PC-9 (cell line): Measurements from ENCODE around the gene ZNF431. TPM values are rescaled to one million over a fixed set of nuclear protein-coding genes. Genes with fewer than 3 reads are reported as not detected.

ENCODE experiments used
- BruUV-seq: library from RNA; stranded (reverse); fragments of 400-500 nt; replicated peaks from 2 replicates; lab custom pipeline; 2021; lab: Mats Ljungman, UMichigan
- CTCF ChIA-PET: fragments of 300-600 bp; sonication (Branson Sonifier 250); formaldehyde crosslinking; loops from one replicate; lab custom pipeline; 2022; ENCODE audit warnings: antibody characterized with exemption; lab: Charles Lee
- POLR2A ChIA-PET: fragments of 300-600 bp; sonication (Branson Sonifier 250); formaldehyde crosslinking; loops from one replicate; lab custom pipeline; 2022; ENCODE audit warnings: antibody characterized with exemption; ENCODE audit not compliant: unreplicated experiment; lab: Charles Lee
- DNase-seq, 2 experiments: peaks; one replicate each; pipeline versions ENCODE4 v3.0.0 to v3.0.0-alpha.2; 2015 to 2022; ENCODE audit warnings: mixed read lengths in 1 of 2
- H2AFZ ChIP-seq: fragments of 200-600 bp; sonication (generic); 2 replicates; pipeline ENCODE4 v1.8.1; 2017; ENCODE audit warnings: antibody characterized with exemption
- H3F3A ChIP-seq: fragments of 200-600 bp; sonication (generic); 2 replicates; pipeline ENCODE4 v1.8.1; 2017; ENCODE audit warnings: antibody characterized with exemption, mild to moderate bottlenecking, low read depth; ENCODE audit not compliant: insufficient read depth
- H3K27ac ChIP-seq: fragments of 200-600 bp; sonication (generic); 2 replicates; pipeline ENCODE4 v1.6.1; 2016; ENCODE audit warnings: mixed run types
- H3K27me3 ChIP-seq: fragments of 200-600 bp; sonication (generic); 2 replicates; pipeline ENCODE4 v1.6.1; 2016; ENCODE audit warnings: low read depth, mixed run types; ENCODE audit not compliant: insufficient read depth
- H3K36me3 ChIP-seq: fragments of 200-600 bp; sonication (generic); 2 replicates; pipeline ENCODE4 v1.6.1; 2016; ENCODE audit warnings: low read depth, mixed run types
- H3K4me1 ChIP-seq: fragments of 200-600 bp; sonication (generic); replicated peaks from 2 replicates; pipeline ENCODE4 v1.6.1; 2016; ENCODE audit warnings: mixed run types; ENCODE audit not compliant: insufficient read depth
- H3K4me2 ChIP-seq: fragments of 200-600 bp; sonication (generic); 2 replicates; pipeline ENCODE4 v1.6.1; 2017; ENCODE audit warnings: mixed run types
- H3K4me3 ChIP-seq: fragments of 200-600 bp; sonication (generic); 2 replicates; pipeline ENCODE4 v1.6.1; 2016; ENCODE audit warnings: mixed run types
- H3K79me2 ChIP-seq: fragments of 200-600 bp; sonication (generic); 2 replicates; pipeline ENCODE4 v1.6.1; 2017; ENCODE audit warnings: low read depth, mixed run types
- H3K9me2 ChIP-seq: fragments of 200-600 bp; sonication (generic); 2 replicates; pipeline ENCODE4 v1.8.1; 2017; ENCODE audit warnings: mild to moderate bottlenecking; ENCODE audit not compliant: insufficient read depth
- H3K9me3 ChIP-seq: fragments of 200-600 bp; sonication (generic); 2 replicates; pipeline ENCODE4 v1.8.1; 2016; ENCODE audit warnings: low read depth; ENCODE audit not compliant: insufficient read depth
- H4K20me1 ChIP-seq: fragments of 200-600 bp; sonication (generic); 2 replicates; pipeline ENCODE4 v1.8.1; 2017; ENCODE audit not compliant: insufficient read depth
- EZH2 ChIP-seq: fragments of 200-600 bp; sonication (generic); IDR thresholded peaks from 2 replicates; pipeline ENCODE4 v1.8.0; 2017; ENCODE audit warnings: antibody characterized with exemption, low read depth
- intact Hi-C: fragments of 100-400 bp; cut with micrococcal nuclease; formaldehyde crosslinking; loops from one replicate; pipeline ENCODE4 v1.10.0; 2022; ENCODE audit not compliant: unreplicated experiment
- total RNA-seq: library from RNA; stranded (reverse); gene quantifications from 2 replicates; pipeline ENCODE4 v1.2.3, GENCODE V29; 2021
- TF ChIP-seq, protein P1 (sequence below): fragments of 200-600 bp; sonication (generic); conservative IDR thresholded peaks from 2 replicates; pipeline ENCODE4 v1.6.1; 2017; ENCODE audit warnings: mixed run types, antibody characterized with exemption, mild to moderate bottlenecking, moderate library complexity

Gene ZNF431
- total RNA-seq, 1 experiment from 2014 or later: 19.0 TPM

DNA sequence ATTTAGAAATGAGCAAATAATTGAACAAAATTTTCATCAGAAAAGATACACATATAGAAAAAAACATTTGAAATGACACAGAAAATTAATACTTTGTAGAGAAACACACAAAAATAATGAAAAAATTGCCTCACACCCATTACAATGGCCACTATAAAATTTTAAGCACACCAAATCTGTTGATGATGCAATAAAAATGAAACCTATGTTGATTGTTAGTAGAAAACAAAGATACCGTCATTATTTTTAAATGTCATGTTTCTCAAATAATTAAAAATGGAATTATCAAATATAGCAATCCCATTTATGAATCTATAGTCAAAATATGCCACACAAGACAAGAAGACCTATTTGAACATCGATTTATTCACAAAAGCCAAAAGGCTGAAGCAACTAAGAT lies 96.8 kb downstream of the ZNF431 start:
- no peaks in the 10 kb centered on the region for H3K79me2 ChIP-seq
- H3K4me2 ChIP-seq: no peak overlapping the region
- no peak for TF ChIP-seq EZH2
- TF ChIP-seq, protein P1, sequence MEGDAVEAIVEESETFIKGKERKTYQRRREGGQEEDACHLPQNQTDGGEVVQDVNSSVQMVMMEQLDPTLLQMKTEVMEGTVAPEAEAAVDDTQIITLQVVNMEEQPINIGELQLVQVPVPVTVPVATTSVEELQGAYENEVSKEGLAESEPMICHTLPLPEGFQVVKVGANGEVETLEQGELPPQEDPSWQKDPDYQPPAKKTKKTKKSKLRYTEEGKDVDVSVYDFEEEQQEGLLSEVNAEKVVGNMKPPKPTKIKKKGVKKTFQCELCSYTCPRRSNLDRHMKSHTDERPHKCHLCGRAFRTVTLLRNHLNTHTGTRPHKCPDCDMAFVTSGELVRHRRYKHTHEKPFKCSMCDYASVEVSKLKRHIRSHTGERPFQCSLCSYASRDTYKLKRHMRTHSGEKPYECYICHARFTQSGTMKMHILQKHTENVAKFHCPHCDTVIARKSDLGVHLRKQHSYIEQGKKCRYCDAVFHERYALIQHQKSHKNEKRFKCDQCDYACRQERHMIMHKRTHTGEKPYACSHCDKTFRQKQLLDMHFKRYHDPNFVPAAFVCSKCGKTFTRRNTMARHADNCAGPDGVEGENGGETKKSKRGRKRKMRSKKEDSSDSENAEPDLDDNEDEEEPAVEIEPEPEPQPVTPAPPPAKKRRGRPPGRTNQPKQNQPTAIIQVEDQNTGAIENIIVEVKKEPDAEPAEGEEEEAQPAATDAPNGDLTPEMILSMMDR: no peak
- H3F3A ChIP-seq: no peaks in the 10 kb centered on the region
- no peak overlapping the region for H3K4me3 ChIP-seq
- no peaks in the 10 kb centered on the region for H3K9me3 ChIP-seq
- no peaks in the 10 kb centered on the region for H3K4me1 ChIP-seq
- H3K27me3 ChIP-seq: no peaks in the 10 kb centered on the region
- no TSS peak for BruUV-seq
- H2AFZ ChIP-seq: no peak overlapping the region
- no peaks in the 10 kb centered on the region for H3K9me2 ChIP-seq
- CTCF ChIA-PET: no interaction called here
- intact Hi-C loops: no loop called here
- POLR2A ChIA-PET: no interaction called here
- no peaks in the 10 kb centered on the region for H4K20me1 ChIP-seq
- H3K36me3 ChIP-seq: no peaks in the 10 kb centered on the region
- no peak overlapping the region for H3K27ac ChIP-seq
- no peak for DNase-seq

Other genes starting within 250 kb of the ZNF431 start
- 5.7 and 6.4 TPM in 2 replicates for gene ZNF85, start 218.8 kb upstream of the ZNF431 start, total RNA-seq
- gene ZNF430, start 121.4 kb upstream of the ZNF431 start, total RNA-seq: 7.4 and 8.2 TPM in 2 replicates
- 7.5 and 8.0 TPM in 2 replicates for gene ZNF714, start 59.8 kb upstream of the ZNF431 start, total RNA-seq
- gene ZNF708, start 187.4 kb downstream of the ZNF431 start, total RNA-seq: 2.5 and 4.2 TPM in 2 replicates
- gene ZNF738, start 217.0 kb downstream of the ZNF431 start, total RNA-seq: 11.9 and 14.0 TPM in 2 replicates